PFSK-1 (cell line): ENCODE results near the gene NUDT21.

Experiments used
- FOXP2 ChIP-seq: optimal IDR thresholded peaks from 2 replicates; pipeline ENCODE3; 2011; ENCODE audit warnings: borderline replicate concordance, control low read depth, inconsistent platforms; ENCODE audit not compliant: insufficient read depth; ENCODE audit errors: extremely low read length, extremely low read depth
- POLR2AphosphoS5 ChIP-seq: IDR thresholded peaks from 2 replicates; pipeline ENCODE4 v1.6.1; 2012; ENCODE audit warnings: low read depth, mild to moderate bottlenecking, control low read depth, low read length, moderate library complexity
- REST ChIP-seq, 2 experiments: IDR thresholded peaks; 2 replicates each; pipeline versions ENCODE4 v1.6.1 to v1.8.0; 2011 to 2012; ENCODE audit warnings: low read depth in 2 of 2, low read length in 2 of 2, control low read depth in 1 of 2, inconsistent platforms in 1 of 2, mild to moderate bottlenecking in 1 of 2, moderate library complexity in 1 of 2; ENCODE audit not compliant: insufficient read depth in 1 of 2
- SIN3A ChIP-seq: IDR thresholded peaks from 2 replicates; pipeline ENCODE4 v1.6.1; 2012; ENCODE audit warnings: mild to moderate bottlenecking, low read length, moderate library complexity, borderline replicate concordance; ENCODE audit not compliant: insufficient read depth
- TAF1 ChIP-seq: IDR thresholded peaks from 2 replicates; pipeline ENCODE4 v1.6.1; 2012; ENCODE audit warnings: low read length, control low read depth, borderline replicate concordance; ENCODE audit not compliant: insufficient read depth

- TF ChIP-seq SIN3A = no peak
- TF ChIP-seq POLR2AphosphoS5 = no peak
- no peak for TF ChIP-seq TAF1
- no peak for TF ChIP-seq REST (IDR thresholded peaks at IDR 0.05; ENCODE audit: insufficient read depth in 1 of 2, low read depth in 2 of 2, low read length in 2 of 2)
- TF ChIP-seq FOXP2 = no peak
Observed at GRCh38 chr16:56422896-56423441, 28.2 kb downstream of the NUDT21 start.
